K562 (cell line): Measurements from ENCODE around the gene RBMS1. TPM values are rescaled to one million over a fixed set of nuclear protein-coding genes. Genes with fewer than 3 reads are reported as not detected.

Experiments
- ATAC-seq: fragments of 200-7000 bp; cut with Tn5 transposase; 3 replicates; pipeline ENCODE4 v1.9.1; 2020; ENCODE audit warnings: moderate library complexity
- BruUV-seq: library from RNA; stranded (reverse); fragments of 400-500 nt; replicated peaks from 2 replicates; lab custom pipeline; 2021; lab: Mats Ljungman, UMichigan
- CTCF ChIA-PET: fragments of 300-600 bp; formaldehyde crosslinking; extraction: SDS; loops from one replicate; lab custom pipeline; 2021; ENCODE audit warnings: low intra/inter-chr PET ratio; lab: Yijun Ruan, JAX
- POLR2A ChIA-PET: fragments of 300-600, 350-650 bp; sonication (Branson Sonifier 250); formaldehyde crosslinking; extraction: SDS; loops from one replicate; lab custom pipeline; 2021; ENCODE audit warnings: antibody characterized with exemption, inconsistent platforms; lab: Yijun Ruan, JAX
- DNase-seq, 4 experiments: peaks; one replicate each; pipeline versions ENCODE4 v3.0.0 to v3.0.0-alpha.2; 2011 to 2018; ENCODE audit warnings: low spot score in 3 of 4, mixed read lengths in 3 of 4; ENCODE audit errors: extremely low read depth in 1 of 4
- FAIRE-seq: peaks from 2 replicates; lab custom pipeline; 2011; peaks lifted over from hg19 to GRCh38; lab: Jason Lieb, UNC
- H2AFZ ChIP-seq: 2 replicates; pipeline ENCODE4 v1.6.0; 2011; ENCODE audit warnings: low read depth, low read length, control low read depth, inconsistent platforms
- H3K27ac ChIP-seq: fragments of 200-600 bp; 3 replicates; pipeline ENCODE4 v1.8.0; 2011; ENCODE audit warnings: low read depth, mild to moderate bottlenecking, control low read depth, inconsistent platforms, low read length, moderate library complexity, mixed read lengths; ENCODE audit errors: extremely low read depth
- H3K27me3 ChIP-seq, 2 experiments: fragments of 300-600 bp in 1 of 2; 2 replicates in 1 of 2; 3 replicates in 1 of 2; pipeline versions ENCODE4 v1.6.0 to v1.8.0; 2011; ENCODE audit warnings: inconsistent platforms in 2 of 2, low read length in 2 of 2, mild to moderate bottlenecking in 1 of 2, mixed read lengths in 1 of 2, moderate library complexity in 1 of 2; ENCODE audit not compliant: control insufficient read depth in 2 of 2, insufficient read depth in 2 of 2
- H3K36me3 ChIP-seq: fragments of 300-600 bp; 3 replicates; pipeline ENCODE4 v1.8.0; 2011; ENCODE audit warnings: mild to moderate bottlenecking, low read length, inconsistent platforms; ENCODE audit not compliant: control insufficient read depth, insufficient read depth
- H3K4me1 ChIP-seq, 2 experiments: fragments of 200-600 bp in 1 of 2; replicated peaks in 1 of 2; 2 replicates in 1 of 2; 3 replicates in 1 of 2; pipeline versions ENCODE4 v1.5.1 to v1.8.0; 2011; ENCODE audit warnings: inconsistent platforms in 2 of 2, low read length in 2 of 2, mild to moderate bottlenecking in 1 of 2, mixed read lengths in 1 of 2, moderate library complexity in 1 of 2; ENCODE audit not compliant: control insufficient read depth in 2 of 2, insufficient read depth in 2 of 2
- H3K4me2 ChIP-seq: 2 replicates; pipeline ENCODE4 v1.6.1; 2011; ENCODE audit warnings: low read length, control low read depth, inconsistent platforms, mixed read lengths; ENCODE audit not compliant: insufficient read depth
- H3K4me3 ChIP-seq: fragments of 200-600 bp; sonication (generic), shearing (Covaris generic); 2 replicates; pipeline ENCODE4 v1.5.1; 2016; ENCODE audit warnings: control low read depth, inconsistent platforms
- H3K79me2 ChIP-seq: fragments of 200-600 bp; 3 replicates; pipeline ENCODE4 v1.8.0; 2011; ENCODE audit warnings: low read length, inconsistent platforms; ENCODE audit not compliant: control insufficient read depth, insufficient read depth
- H3K9ac ChIP-seq, 2 experiments: 2 replicates each; pipeline versions ENCODE4 v1.6.0 to v1.6.1; 2011; ENCODE audit warnings: low read depth in 2 of 2, low read length in 2 of 2, control low read depth in 1 of 2, inconsistent platforms in 1 of 2, mild to moderate bottlenecking in 1 of 2, mixed read lengths in 1 of 2; ENCODE audit not compliant: insufficient read depth in 1 of 2
- H3K9me1 ChIP-seq: one replicate; pipeline ENCODE4 v1.6.0; 2011; ENCODE audit warnings: inconsistent platforms, mild to moderate bottlenecking, low read length, moderate library complexity; ENCODE audit not compliant: control insufficient read depth, insufficient read depth
- H3K9me3 ChIP-seq: replicated peaks from 2 replicates; pipeline ENCODE4 v1.5.1; 2011; ENCODE audit warnings: low read depth, low read length, inconsistent platforms; ENCODE audit not compliant: control insufficient read depth, insufficient read depth
- H4K20me1 ChIP-seq: replicated peaks from 2 replicates; pipeline ENCODE4 v1.6.1; 2011; ENCODE audit warnings: low read length, inconsistent platforms, mixed read lengths; ENCODE audit not compliant: control insufficient read depth, insufficient read depth
- CBFB ChIP-seq: sonication (generic); formaldehyde crosslinking; IDR thresholded peaks from 2 replicates; pipeline ENCODE4 v1.4.0; 2020; ENCODE audit warnings: mild to moderate bottlenecking, missing genetic modification reagents
- CC2D1A ChIP-seq: fragments of 450-650 bp; IDR thresholded peaks from 2 replicates; pipeline ENCODE4 v1.6.1; 2017; ENCODE audit warnings: mild to moderate bottlenecking
- CHD1 ChIP-seq: fragments of 200-600 bp; sonication (generic); IDR thresholded peaks from one replicate; pipeline ENCODE4 v1.6.1; 2012; ENCODE audit warnings: mild to moderate bottlenecking, moderate library complexity, low read length, inconsistent platforms
- KDM4B ChIP-seq, 2 experiments: fragments of 450-650 bp in 1 of 2; sonication (generic) in 1 of 2; IDR thresholded peaks; 2 replicates each; pipeline ENCODE4 v1.6.1; 2016 to 2017; ENCODE audit warnings: borderline replicate concordance in 2 of 2, antibody characterized with exemption in 1 of 2, low read depth in 1 of 2, mild to moderate bottlenecking in 1 of 2
- MTA2 ChIP-seq: fragments of 450-650 bp; IDR thresholded peaks from 2 replicates; pipeline ENCODE4 v1.6.1; 2016; ENCODE audit warnings: low read depth
- NFRKB ChIP-seq: fragments of 450-650 bp; IDR thresholded peaks from 2 replicates; pipeline ENCODE4 v1.6.1; 2016; ENCODE audit warnings: low read depth
- SIX5 ChIP-seq, 2 experiments: IDR thresholded peaks; 2 replicates each; pipeline ENCODE4 v1.6.1; 2011; ENCODE audit warnings: low read length in 2 of 2, borderline replicate concordance in 1 of 2, low read depth in 1 of 2, mild to moderate bottlenecking in 1 of 2, moderate library complexity in 1 of 2; ENCODE audit not compliant: insufficient read depth in 1 of 2
- TBL1XR1 ChIP-seq, 2 experiments: IDR thresholded peaks; 2 replicates each; pipeline ENCODE4 v1.6.1; 2012; ENCODE audit warnings: improper control_type of control experiment in 2 of 2, low read length in 2 of 2, mild to moderate bottlenecking in 1 of 2
- TEAD4 ChIP-seq, 2 experiments: sonication (generic) in 1 of 2; formaldehyde crosslinking in 1 of 2; IDR thresholded peaks; 2 replicates each; pipeline versions ENCODE4 v1.6.1 to v1.8.0; 2012 to 2022; ENCODE audit warnings: borderline replicate concordance in 1 of 2, inconsistent platforms in 1 of 2, low read length in 1 of 2, mild to moderate bottlenecking in 1 of 2, missing genetic modification reagents in 1 of 2
- ZNF217 ChIP-seq: sonication (generic); formaldehyde crosslinking; IDR thresholded peaks from 2 replicates; pipeline ENCODE4 v1.8.0; 2022; ENCODE audit warnings: mild to moderate bottlenecking, missing genetic modification reagents
- ZNF263 ChIP-seq: sonication (generic); formaldehyde crosslinking; IDR thresholded peaks from 2 replicates; pipeline ENCODE4 v1.8.0; 2022; ENCODE audit warnings: mild to moderate bottlenecking, missing genetic modification reagents, borderline replicate concordance
- ZNF3 ChIP-seq: fragments of 250-450 bp; sonication (Bioruptor Pico); IDR thresholded peaks from 2 replicates; pipeline ENCODE4 v1.5.0; 2021; ENCODE audit warnings: mild to moderate bottlenecking, moderate library complexity
- ZNF507 ChIP-seq: conservative IDR thresholded peaks from 2 replicates; pipeline ENCODE4 v1.6.1; 2017; ENCODE audit warnings: missing genetic modification characterization, missing compliant biosample characterization
- WGBS: fragments of 100-300 bp; shearing (Covaris generic); methylation state at CpG from one replicate; pipeline ENCODE4 v1.1.6; 2016; ENCODE audit warnings: low coverage, mixed read lengths; ENCODE audit not compliant: insufficient coverage; ENCODE audit errors: missing lambda C conversion rate; 5-methylcytosine and 5-hydroxymethylcytosine counted together
- in situ Hi-C: fragments of 300-500 bp; cut with MboI; formaldehyde crosslinking; loops from 4 replicates; pipeline ENCODE4 v1.15.0; 2018; ENCODE audit warnings: inconsistent platforms, mixed read lengths
- intact Hi-C: fragments of 100-400 bp; cut with micrococcal nuclease; formaldehyde crosslinking; loops from 2 replicates; pipeline ENCODE4 v1.14.2; 2022
- polyA plus RNA-seq, 8 experiments: library from polyadenylated mRNA; depleted of rRNA in 4 of 8; stranded (reverse) in 5 of 8; unstranded in 3 of 8; fragments of >200 nt; fragmentation: Nextera tagmentation in 2 of 8; fragmentation: Illumina TruSeq in 1 of 8; extraction: Ambion mirVana in 2 of 8; extraction: Trizol in 1 of 8; gene quantifications; 2 replicates each; pipeline versions ENCODE4 v1.2.1 to v1.2.3, GENCODE V29; 2011 to 2014; ENCODE audit warnings: inconsistent platforms in 1 of 8, missing spikeins in 1 of 8
- total RNA-seq, 7 experiments: library from RNA; depleted of rRNA in 6 of 7; stranded (reverse); fragments of >200 nt in 6 of 7; fragmentation: Illumina TruSeq in 2 of 7; extraction: Trizol in 2 of 7; gene quantifications; 2 replicates each; pipeline versions ENCODE4 v1.2.1 to v1.2.3, GENCODE V29; 2011 to 2021; ENCODE audit warnings: low replicate concordance in 1 of 7
- TF ChIP-seq, protein P1 (sequence below): fragments of 150-350 bp; IDR thresholded peaks from 2 replicates; pipeline ENCODE4 v1.6.1; 2014; ENCODE audit warnings: low read depth, mild to moderate bottlenecking, low read length, borderline replicate concordance

Gene RBMS1
- total and polyA plus RNA-seq, 9 of the 15 experiments (the other 6 are each of a cell fraction or from before 2014, with no cell fraction given), result 0.04 to 0.31 (median 0.09) TPM; not detected in 6

DNA sequence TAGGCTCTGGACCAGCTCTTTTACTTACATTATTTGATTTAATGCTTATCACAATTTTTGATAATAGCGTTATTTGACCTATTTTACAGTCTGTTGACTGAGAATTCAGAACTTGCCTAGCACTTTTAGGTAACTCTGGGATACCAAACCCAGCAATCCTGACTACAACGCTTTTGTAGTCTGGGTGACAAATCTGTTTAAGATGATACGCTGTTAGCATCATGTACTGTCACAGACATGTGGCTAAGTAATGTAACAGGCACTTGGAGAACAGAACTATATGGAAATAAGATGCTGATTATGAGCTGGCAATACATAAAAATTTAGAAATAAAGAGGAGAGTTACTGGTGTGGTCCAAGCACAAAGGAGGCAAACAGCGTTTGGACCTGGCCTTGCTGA lies 130.6 kb downstream of the RBMS1 start:
- BruUV-seq, result no TSS peak
- CTCF ChIA-PET, result no interaction called here
- in situ Hi-C loops, result no loop called here
- ATAC-seq, result no peak
- H3K79me2 ChIP-seq, result no peaks in the 10 kb centered on the region
- no peaks in the 10 kb centered on the region for H4K20me1 ChIP-seq
- no peak for FAIRE-seq
- no peaks in the 10 kb centered on the region for H3K9me3 ChIP-seq
- no peak overlapping the region for H3K9ac ChIP-seq
- no peak overlapping the region for H2AFZ ChIP-seq
- H3K36me3 ChIP-seq, result no peaks in the 10 kb centered on the region
- DNase-seq, result no peak
- H3K27me3 ChIP-seq, result no peaks in the 10 kb centered on the region
- no peak overlapping the region for H3K27ac ChIP-seq
- POLR2A ChIA-PET, result no interaction called here
- no peaks in the 10 kb centered on the region for H3K9me1 ChIP-seq
- 0% methylated on average over 4 of the region's 4 CpGs for WGBS
- no peaks in the 10 kb centered on the region for H3K4me1 ChIP-seq
- no peak overlapping the region for H3K4me2 ChIP-seq
- intact Hi-C loops, result no loop called here
- H3K4me3 ChIP-seq, result no peak overlapping the region
- no peak for TF ChIP-seq KDM4B (IDR thresholded peaks at IDR 0.05; ENCODE audit: borderline replicate concordance in 2 of 2, low read depth in 1 of 2)
- no peak for TF ChIP-seq SIX5 (IDR thresholded peaks at IDR 0.05; ENCODE audit: borderline replicate concordance in 1 of 2, insufficient read depth in 1 of 2, low read depth in 1 of 2, low read length in 2 of 2)
- TF ChIP-seq CHD1, result no peak
- TF ChIP-seq CC2D1A, result no peak
- no peak for TF ChIP-seq ZNF217 (CRISPR knock-in tag)
- TF ChIP-seq TBL1XR1 (IDR thresholded peaks at IDR 0.05; ENCODE audit: low read length in 2 of 2), result no peak
- no peak for TF ChIP-seq ZNF3 (CRISPR knock-in tag)
- TF ChIP-seq MTA2, result no peak
- TF ChIP-seq, protein P1, sequence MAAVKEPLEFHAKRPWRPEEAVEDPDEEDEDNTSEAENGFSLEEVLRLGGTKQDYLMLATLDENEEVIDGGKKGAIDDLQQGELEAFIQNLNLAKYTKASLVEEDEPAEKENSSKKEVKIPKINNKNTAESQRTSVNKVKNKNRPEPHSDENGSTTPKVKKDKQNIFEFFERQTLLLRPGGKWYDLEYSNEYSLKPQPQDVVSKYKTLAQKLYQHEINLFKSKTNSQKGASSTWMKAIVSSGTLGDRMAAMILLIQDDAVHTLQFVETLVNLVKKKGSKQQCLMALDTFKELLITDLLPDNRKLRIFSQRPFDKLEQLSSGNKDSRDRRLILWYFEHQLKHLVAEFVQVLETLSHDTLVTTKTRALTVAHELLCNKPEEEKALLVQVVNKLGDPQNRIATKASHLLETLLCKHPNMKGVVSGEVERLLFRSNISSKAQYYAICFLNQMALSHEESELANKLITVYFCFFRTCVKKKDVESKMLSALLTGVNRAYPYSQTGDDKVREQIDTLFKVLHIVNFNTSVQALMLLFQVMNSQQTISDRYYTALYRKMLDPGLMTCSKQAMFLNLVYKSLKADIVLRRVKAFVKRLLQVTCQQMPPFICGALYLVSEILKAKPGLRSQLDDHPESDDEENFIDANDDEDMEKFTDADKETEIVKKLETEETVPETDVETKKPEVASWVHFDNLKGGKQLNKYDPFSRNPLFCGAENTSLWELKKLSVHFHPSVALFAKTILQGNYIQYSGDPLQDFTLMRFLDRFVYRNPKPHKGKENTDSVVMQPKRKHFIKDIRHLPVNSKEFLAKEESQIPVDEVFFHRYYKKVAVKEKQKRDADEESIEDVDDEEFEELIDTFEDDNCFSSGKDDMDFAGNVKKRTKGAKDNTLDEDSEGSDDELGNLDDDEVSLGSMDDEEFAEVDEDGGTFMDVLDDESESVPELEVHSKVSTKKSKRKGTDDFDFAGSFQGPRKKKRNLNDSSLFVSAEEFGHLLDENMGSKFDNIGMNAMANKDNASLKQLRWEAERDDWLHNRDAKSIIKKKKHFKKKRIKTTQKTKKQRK, result no peak
- no peak for TF ChIP-seq ZNF263 (CRISPR knock-in tag)
- no peak for TF ChIP-seq CBFB
- TF ChIP-seq TEAD4 (IDR thresholded peaks at IDR 0.05; ENCODE audit: low read length), result no peak
- no peak for TF ChIP-seq TEAD4 (CRISPR knock-in tag; IDR thresholded peaks at IDR 0.05; ENCODE audit: borderline replicate concordance)
- TF ChIP-seq ZNF507 (tag), result no peak
- TF ChIP-seq NFRKB, result no peak
